Fibroblast of the conjunctiva (primary cell): Measurements from ENCODE around the gene MYEF2.

Experiments used
- DNase-seq: peaks from one replicate; pipeline ENCODE4 v3.0.0-alpha.2; 2010; ENCODE audit warnings: low read depth

The MYEF2 gene

DNA sequence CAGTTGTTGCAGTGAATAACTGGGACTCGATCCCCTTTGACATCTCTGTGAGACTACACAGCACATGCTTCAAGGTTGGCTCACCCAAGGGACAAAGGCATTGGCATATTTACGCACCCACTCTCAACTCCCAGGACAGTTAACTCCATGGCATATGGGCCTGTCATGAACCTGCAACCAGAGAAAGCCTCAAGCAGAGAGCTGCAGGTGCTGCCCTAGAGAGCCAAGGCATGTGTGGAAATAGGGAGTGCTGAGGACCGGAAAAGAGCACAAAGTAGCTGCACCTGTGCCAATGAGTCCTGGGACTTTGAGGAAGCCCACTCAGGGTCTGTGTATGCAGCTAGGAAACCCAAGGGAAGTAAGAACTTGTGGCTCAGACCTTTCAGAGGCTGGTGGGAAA lies 90.3 kb downstream of the MYEF2 start:
- no peak for DNase-seq

DNA sequence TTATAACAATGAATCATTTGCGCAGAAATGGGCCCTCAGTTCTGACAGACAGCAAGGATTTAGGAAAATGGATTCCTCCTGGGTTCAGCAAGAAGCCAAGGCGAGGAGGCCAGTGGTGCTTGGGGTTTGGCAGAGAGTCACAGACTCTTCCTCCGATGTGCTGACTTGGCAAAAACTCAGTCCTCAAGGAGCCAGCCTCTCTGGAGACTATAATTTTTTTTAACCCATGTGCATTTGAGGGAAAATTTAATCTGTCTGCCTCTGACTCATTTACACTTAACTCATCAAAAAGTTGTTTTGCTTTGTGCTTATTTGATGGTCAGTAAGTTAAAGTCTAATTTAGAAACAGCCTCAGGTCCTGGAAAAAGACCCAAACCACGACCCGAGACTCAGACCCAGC lies 91.5 kb downstream of the MYEF2 start:
- peak; percentile 6 for DNase-seq

DNA sequence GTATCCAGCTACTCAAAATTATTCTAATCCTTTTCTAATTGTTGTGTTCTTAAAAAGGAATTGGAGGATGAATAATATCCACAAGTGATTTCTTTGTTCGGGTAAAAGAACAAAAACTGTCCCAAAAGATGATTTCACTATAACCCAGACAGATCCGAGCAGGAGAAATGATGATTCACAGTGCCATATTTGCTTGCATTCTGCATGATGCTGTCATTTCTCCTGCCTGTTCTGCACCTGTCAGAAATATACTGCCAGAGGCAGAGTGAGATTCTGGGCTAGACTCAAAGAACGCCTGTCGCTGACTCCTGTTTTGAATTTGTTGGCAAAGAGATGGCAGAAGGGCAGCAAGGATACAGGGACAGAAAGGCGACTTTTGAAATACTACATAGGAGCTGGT lies 92.0 kb downstream of the MYEF2 start:
- no peak for DNase-seq

DNA sequence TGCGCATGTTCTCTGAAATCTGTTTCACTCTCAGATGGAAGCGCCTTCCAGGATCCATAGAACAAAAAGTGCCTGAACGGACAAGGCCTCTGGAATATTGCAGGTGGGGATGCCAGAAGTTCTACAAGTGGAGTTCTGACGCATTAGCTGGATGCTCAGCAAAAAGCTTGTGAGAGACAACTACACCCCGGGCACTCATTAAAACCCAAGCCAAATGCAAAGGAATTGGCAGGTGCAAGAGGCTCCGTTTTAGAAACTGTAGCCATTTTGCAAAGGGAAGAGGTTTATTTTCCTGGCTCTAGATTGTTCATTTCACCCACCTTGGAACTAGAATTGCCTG lies 92.5 kb downstream of the MYEF2 start:
- DNase-seq, result no peak

DNA sequence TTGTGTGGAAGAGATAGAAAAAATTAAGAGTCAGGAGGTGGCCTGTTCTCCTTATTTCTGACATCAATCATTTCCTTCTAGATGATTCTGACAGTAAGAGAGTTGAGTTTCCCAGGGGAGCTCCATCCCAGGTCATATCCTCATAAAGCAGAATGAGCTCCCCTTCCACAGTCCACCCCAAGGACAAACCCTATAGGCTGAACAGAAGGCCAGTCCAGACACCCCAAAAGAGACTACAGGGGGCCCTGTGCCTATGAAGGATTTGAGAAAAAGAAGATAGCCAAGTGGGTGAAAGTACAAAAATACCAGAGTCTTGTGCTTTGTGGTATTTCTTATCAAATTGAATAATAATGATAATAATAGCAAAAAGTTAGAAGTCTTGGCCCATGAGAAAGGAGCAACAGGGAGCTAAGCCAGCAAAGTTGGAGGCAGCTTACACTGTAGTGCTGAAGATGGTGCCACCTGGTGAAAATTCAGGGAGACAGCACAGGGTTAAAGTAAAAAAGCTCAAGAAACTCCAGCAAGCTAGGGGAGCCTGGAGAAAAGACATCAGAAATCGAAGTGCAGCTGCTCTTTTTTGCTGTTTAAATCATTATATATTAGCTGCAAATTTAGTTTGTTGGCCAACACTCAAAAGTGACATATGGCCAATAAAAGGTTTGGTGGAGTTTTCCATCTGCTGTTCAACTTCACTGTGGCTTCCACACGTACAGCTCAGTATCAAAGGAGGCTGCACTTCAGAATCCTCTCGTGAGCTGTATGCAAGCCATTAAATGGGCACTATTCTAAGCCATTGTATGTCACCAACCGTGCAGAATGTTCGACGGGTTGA lies 93.1 kb downstream of the MYEF2 start:
- DNase-seq, result peak; percentile 14
